ENCODE data around the gene ABCD1.

Gene ABCD1

DNA sequence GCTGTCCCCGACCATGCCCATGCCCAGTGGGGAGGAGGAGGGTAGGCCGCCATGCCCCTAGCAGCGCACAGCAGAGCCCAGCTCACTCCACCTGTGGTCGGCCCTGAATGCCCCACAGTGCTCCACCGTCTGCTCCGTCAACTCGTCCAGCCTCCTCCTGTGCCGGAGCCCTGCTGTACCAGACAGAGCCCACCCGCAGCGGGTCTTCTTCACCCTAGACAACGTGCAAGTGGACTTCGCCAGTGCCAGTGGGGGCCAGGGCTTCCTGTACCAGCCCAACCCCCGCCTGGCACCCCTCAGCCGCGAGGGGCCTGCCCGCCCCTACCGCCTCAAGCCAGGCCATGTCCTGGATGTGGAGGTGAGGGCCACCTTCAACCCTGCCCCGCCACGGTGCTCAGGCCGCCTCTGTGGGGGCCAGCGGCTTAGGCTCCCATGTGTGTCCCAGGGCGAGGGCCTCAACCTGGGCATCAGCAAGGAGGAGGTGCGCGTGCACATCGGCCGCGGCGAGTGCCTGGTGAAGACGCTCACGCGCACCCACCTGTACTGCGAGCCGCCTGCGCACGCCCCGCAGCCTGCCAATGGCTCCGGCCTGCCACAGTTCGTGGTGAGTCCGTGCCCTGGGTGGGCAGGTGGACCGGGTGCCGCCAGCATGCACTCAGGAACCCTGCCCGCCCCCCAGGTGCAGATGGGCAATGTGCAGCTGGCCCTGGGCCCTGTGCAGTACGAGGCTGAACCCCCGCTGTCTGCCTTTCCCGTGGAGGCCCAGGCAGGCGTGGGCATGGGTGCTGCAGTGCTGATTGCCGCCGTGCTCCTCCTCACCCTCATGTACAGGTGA, 49.3 kb downstream of the ABCD1 start:
- no peak for DNase-seq (ENCODE audit: low read depth)

DNA sequence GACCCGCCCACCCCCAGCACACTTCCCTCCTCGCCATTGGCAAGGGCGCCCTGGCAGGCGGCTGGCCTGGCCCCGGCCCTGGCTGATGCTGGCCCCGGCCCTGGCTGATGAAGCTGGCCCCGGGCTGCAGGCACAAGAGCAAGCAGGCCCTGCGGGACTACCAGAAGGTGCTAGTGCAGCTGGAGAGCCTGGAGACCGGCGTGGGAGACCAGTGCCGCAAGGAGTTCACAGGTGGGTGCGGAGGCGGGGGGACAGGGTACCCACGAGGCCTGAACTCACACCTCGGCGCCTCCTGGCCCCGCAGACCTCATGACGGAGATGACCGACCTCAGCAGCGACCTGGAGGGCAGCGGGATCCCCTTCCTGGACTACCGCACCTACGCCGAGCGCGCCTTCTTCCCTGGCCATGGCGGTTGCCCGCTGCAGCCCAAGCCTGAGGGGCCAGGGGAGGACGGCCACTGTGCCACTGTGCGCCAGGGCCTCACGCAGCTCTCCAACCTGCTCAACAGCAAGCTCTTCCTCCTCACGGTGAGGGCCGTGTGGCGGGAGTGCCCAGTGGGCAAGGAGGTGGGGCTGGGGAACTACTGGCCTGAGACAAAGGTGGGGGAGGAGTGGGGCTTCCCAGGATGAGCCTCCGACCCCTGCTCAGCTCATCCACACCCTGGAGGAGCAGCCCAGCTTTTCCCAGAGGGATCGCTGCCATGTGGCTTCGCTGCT, 50.1 kb downstream of the ABCD1 start:
- DNase-seq (ENCODE audit: low read depth), result no peak

DNA sequence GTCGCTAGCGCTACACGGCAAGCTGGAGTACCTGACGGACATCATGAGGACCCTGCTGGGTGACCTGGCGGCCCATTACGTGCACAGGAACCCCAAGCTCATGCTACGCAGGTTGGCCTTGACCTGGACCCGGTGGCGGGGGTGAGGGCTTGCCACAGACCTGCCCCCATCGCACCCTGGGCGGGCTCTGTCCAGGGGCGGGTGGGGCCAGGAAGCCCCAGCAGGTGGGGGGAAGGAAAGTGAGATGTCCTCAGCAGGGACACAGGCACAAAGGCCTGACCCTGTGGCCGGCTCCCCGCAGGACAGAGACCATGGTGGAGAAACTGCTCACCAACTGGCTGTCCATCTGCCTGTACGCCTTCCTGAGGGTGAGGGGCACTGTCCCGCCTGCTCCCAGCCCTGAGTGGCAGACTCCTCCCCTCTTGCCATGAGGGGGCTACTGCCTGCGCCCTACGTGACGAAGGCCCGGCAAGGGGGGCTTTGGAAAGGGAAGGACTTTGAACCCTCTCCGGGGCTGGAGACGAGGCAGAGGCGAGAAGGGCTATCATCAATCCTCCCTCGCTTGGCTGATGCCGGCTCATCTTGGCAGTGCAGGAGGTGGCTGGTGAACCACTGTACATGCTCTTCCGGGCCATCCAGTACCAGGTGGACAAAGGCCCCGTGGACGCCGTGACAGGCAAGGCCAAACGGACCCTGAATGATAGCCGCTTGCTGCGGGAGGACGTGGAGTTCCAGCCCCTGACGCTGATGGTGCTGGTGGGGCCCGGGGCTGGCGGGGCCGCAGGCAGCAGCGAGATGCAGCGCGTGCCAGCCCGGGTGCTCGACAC, 50.9 kb downstream of the ABCD1 start:
- no peak for DNase-seq (ENCODE audit: low read depth)

DNA sequence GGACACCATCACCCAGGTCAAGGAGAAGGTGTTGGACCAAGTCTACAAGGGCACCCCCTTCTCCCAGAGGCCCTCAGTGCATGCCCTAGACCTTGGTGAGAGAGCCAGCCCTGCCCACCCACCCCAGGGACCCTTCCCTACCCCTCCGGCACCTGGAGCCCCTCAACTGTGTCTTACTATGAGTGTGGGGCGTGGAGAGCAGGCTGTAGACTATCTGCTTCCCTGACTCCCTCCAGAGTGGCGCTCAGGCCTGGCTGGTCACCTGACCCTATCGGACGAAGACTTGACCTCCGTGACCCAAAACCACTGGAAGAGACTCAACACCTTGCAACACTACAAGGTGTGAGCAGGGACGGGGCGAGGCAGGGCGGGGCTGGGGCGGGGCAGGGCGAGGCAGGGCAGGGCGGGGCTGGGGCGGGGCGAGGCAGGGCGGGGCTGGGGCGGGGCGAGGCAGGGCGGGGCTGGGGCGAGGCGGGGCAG, 51.5 kb downstream of the ABCD1 start:
- DNase-seq (ENCODE audit: low read depth), result no peak

DNA sequence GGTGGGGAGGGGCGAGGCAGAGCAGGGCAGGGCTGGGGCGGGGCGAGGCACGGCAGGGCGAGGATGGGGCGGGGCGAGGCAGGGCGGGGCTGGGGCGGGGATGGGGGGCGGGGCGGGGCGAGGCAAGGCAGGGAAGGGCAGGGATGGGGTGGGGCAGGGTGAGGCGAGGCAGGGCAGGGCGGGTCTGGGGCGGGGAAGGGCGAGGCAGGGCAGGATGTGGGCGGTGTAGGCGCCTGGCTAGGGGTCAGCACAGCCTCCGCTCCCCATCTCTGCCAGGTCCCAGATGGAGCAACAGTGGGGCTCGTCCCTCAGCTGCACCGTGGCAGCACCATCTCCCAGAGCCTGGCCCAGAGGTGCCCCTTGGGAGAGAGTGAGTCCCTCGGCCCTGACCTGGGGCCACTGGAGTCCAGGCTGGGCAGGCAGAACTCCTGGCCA, 52.0 kb downstream of the ABCD1 start:
- DNase-seq (ENCODE audit: low read depth), result no peak

GRCh38 chrX:153777261-153778090, 52.8 kb downstream of the ABCD1 start:
- DNase-seq (ENCODE audit: low read depth), result no peak

GRCh38 chrX:153778181-153778580, 53.5 kb downstream of the ABCD1 start:
- DNase-seq (ENCODE audit: low read depth), result no peak

- no peak for DNase-seq (ENCODE audit: low read depth)
These were observed 54.0 kb downstream of the ABCD1 start for GRCh38 chrX:153778684-153779101.

DNA sequence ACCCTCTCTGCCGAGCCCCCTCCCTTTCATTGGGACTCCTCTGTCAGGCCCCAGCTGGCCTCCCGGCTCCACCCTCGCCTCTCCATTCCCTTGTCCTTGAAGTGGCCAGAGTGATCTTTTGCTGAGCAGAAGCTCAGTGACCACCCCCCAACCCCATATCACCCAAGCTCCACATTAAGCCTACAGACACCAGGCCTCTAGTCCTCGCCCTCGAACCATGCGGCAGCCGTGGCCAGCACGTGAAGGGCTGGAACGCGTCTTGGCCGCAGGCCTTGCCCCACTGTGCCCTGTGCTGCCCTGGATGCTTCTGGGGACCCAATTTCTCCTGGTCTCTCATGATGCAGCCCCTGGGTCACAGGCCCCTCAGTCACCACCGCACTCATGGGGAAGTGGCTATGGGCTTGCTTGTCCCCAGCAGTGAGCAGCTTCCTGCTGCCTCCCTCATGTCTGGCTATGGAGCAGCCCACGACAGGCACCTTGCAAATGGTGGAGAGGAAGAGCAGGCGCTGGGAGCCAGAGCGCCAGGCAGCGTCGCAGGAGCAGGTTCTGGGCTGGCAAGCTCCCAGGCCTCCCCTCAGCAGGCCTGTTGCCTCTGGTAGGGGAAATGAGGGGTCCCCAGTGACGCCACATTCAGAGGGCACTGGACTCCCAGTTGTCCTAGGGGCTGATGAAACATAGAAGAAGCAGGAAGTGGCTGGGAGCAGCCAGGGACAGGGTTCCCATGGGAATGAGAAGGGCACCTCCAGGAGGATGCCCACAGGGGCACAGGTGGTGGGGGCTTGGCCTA, 55.4 kb downstream of the ABCD1 start:
- DNase-seq (ENCODE audit: low read depth), result no peak

DNA sequence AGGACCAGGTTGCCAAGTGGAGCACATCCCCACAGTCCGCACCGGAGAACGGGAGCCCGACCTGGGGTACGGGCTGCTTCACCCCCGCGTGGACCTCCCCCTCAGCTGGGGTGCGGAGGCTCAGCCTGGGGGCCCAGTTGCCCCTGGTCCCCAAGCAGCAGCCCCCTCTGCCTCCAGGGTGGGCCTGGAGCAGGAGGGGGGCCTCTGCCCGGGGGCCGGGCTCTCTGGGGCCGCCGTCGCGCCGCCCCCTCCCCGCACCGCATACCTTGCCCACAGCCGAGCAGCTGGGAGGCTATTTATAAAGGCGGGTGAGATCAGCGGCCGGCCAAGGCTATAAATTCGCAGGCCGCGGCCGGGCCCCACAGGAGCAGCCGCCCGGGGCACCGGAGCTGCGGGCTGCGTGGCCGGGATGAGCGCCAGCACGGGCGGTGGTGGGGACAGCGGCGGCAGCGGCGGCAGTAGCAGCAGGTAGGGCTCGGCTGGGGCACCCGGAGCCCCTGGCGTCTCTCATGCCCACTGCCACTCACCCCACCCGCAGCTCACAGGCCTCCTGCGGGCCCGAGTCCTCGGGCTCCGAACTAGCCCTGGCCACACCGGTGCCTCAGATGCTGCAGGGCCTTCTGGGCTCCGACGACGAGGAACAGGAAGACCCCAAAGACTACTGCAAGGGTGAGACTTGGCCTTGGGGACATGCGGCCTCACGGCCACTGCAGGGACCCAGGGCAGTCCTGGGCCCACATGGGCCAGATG, 56.2 kb downstream of the ABCD1 start, which contains the start of gene SRPK3:
Gene SRPK3 (plus strand): TSS at position 364 of the 750 bp plus-strand sequence. CDS start 46 bp downstream, at position 410.
- no peak for DNase-seq (ENCODE audit: low read depth)

DNA sequence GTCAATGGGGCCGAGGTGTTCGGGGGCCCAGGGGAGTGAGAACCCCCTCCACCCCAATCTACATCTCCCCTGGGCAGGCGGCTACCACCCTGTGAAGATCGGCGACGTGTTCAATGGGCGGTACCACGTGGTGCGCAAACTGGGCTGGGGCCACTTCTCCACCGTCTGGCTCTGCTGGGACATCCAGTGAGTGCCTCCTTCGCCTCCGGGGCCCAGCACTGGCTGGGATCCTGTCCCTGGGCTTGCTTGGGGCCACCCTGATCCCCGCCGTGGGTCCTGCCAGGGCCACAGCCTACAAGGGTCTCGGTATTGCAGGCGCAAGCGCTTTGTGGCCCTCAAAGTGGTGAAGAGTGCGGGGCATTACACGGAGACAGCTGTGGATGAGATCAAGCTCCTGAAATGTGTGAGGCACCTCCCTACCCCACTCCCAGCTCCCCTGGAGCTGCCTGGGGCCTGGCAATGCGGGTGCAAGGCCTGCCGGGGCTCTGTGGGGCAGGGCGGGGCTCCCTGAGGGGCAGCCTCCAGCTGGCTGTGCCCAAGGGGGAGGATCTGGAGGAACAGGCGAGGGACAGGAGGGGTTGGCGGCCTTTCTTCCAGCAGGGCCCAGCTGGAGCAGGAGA, 56.9 kb downstream of the ABCD1 start:
- DNase-seq (ENCODE audit: low read depth), result no peak

GRCh38 chrX:153782313-153782712, 57.7 kb downstream of the ABCD1 start:
- no peak for DNase-seq (ENCODE audit: low read depth)

- DNase-seq (ENCODE audit: low read depth), result no peak
These were observed 58.2 kb downstream of the ABCD1 start for GRCh38 chrX:153782871-153783270.

DNA sequence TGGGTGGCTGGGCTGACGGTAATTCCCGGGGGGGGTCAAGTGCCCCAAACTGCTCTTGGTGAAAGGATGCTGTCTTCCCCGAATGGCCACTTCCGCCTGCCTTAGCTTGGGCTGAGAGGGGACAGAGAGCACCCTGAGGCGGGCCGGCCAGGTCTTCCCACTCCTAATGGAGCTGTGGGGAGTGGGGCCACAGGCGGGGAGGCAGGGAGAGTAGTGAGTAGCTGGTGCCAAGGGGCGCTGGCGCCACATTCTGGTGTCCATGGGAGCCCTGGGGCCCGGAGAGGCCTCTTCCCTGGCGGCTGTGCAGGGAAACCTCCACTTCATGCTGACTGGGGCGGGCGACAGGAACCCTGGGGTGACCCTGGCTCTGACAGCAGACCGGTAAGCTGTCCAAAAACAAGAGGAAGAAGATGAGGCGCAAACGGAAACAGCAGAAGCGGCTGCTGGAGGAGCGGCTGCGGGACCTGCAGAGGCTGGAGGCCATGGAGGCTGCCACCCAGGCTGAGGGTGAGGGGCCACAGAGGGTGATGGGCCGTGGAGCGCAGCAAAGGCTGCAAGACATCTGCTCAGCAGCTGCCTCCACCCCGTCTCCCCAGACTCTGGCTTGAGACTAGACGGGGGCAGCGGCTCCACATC, 58.8 kb downstream of the ABCD1 start:
- no peak for DNase-seq (ENCODE audit: low read depth)

DNA sequence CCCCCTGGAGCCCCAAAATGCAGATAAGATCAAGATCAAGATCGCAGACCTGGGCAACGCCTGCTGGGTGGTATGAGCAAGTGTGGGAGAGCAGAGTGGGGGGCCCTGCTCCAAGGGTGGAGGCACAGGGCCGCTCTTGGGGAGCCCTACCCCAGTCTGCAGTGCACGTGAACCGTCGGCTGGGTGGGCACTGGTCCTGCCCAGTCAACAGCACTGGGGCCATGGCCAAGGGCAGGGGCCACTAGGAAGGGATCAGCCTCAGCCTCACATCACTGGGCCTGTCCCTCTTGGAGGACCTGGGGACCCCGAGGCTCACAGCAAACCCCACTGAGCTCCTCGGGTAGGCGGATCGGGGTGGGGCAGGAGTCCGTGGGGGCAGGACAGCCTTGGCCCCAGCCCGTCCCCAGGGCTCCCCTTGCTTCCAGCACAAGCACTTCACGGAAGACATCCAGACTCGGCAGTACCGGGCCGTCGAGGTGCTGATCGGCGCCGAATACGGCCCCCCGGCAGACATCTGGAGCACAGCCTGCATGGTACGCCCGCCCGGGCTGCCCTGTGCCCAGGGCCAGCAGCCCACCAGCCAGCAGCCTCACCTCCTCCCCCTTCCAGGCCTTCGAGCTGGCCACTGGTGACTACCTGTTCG, 59.8 kb downstream of the ABCD1 start:
- no peak for DNase-seq (ENCODE audit: low read depth)

DNA sequence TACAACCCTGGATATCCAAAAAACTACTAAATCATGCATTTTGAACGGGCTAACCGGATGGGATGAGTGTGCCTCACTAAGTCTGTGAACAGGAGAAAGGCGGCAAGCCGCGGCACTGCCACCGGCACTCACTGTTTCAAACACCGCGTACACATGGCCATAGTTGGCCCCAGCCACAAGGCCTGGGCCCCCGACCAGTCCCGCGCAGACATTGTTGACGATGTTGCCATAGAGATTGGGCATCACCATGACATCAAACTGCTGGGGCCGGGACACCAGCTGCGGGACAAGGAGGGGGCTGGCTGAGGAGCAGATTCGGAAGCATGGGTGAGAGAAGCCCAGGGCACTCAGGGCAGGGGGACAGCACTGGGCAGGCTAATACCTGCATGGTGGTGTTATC, 62.0 kb downstream of the ABCD1 start:
- DNase-seq (ENCODE audit: low read depth), result no peak

GRCh38 chrX:153789654-153790053, 65.0 kb downstream of the ABCD1 start:
- no peak for DNase-seq (ENCODE audit: low read depth)

GRCh38 chrX:153791104-153791852, 66.6 kb downstream of the ABCD1 start:
- DNase-seq (ENCODE audit: low read depth), result no peak
